GM20000 (cell line): ENCODE measurements around the gene GTF2F1.

ENCODE experiments used
- DNase-seq: peaks from one replicate; pipeline ENCODE4 v3.0.0; 2012; ENCODE audit warnings: low spot score
- TF ChIP-seq, protein P1 (sequence below): IDR thresholded peaks from 2 replicates; pipeline ENCODE4 v1.5.1; 2012; ENCODE audit warnings: mild to moderate bottlenecking, control low read depth; ENCODE audit errors: extremely low read depth, missing control alignments

GTF2F1 gene

DNA sequence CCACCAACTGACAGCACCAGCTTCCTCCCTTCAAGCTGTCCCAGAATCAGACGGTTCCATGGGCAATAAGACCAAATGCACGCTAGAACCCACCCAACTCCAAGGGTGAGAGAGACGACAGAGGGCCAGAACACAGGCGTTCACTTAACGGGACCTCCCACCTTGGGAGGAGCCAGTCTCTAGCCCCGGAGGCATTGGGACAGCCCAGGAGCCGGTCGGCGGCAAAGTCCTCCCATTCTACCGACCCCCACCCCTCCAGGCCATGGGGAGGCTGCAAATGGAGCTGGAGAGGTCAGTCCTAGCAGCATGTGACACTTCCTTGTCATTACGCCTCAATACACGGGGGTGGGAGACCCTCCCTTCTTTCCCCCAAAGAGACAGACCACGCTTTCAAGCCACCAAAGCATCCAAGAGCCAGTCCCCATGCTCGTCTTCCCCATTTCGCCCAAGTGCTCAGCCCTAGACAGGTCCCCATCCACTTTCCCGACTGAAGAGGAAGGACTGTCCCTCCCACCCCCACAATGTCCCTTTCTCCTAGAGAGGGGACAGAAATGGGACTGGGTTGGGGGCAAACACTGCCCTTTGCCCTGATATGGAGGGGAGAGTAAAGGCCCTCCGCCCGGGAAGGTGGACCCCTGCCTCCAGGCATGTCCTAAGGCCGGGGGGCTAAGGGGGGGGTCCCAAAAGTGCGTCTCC lies 30.7 kb upstream of the GTF2F1 start:
- TF ChIP-seq, protein P1, sequence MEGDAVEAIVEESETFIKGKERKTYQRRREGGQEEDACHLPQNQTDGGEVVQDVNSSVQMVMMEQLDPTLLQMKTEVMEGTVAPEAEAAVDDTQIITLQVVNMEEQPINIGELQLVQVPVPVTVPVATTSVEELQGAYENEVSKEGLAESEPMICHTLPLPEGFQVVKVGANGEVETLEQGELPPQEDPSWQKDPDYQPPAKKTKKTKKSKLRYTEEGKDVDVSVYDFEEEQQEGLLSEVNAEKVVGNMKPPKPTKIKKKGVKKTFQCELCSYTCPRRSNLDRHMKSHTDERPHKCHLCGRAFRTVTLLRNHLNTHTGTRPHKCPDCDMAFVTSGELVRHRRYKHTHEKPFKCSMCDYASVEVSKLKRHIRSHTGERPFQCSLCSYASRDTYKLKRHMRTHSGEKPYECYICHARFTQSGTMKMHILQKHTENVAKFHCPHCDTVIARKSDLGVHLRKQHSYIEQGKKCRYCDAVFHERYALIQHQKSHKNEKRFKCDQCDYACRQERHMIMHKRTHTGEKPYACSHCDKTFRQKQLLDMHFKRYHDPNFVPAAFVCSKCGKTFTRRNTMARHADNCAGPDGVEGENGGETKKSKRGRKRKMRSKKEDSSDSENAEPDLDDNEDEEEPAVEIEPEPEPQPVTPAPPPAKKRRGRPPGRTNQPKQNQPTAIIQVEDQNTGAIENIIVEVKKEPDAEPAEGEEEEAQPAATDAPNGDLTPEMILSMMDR, result no peak
- peak; percentile 75 for DNase-seq

DNA sequence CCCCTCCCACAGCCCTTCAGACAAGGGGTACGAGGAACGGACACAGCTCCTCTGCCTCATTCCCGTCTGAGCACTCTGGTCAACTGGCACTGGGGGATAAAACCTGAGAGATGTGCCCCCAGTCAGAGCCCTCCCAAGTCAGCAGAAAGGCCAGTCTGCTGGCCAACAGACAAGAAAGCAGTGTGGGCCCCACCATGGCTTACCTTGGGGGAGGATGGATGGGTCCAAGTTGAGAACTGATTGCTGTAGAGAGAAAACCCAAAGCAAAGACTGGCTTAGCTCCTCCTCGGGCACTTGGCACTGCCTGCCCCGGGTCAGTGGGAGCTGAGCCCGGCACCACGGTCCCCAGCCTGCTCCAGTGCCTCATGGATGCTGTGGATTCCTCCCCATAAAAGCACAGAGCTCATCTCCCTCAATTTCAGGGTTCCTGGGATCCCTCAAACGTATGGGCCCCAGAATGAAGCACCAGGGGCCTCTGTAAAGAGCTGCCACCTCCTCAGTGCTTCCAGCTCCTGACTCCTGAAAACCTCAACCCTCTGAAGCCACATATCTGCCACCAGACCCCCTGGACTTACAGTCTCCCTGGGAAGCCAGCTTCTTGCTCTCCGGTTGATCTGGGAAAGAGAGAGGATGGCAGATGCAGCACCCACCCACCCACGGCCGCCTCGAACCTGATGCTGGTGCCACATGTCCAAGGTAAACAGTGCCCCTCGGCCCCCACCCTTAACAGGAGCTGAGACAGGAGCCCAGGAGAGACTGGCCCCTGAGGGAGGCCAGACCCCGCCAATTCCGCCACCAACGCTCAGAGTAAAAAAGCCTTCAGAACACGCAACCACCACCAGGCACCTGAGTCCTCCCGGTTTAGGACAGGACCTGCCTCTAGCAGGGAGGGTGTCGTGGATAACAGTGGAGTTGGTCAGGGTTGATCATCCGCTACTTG lies 28.4 kb upstream of the GTF2F1 start:
- peak; percentile 7 for DNase-seq
- TF ChIP-seq, protein P1, result no peak

DNA sequence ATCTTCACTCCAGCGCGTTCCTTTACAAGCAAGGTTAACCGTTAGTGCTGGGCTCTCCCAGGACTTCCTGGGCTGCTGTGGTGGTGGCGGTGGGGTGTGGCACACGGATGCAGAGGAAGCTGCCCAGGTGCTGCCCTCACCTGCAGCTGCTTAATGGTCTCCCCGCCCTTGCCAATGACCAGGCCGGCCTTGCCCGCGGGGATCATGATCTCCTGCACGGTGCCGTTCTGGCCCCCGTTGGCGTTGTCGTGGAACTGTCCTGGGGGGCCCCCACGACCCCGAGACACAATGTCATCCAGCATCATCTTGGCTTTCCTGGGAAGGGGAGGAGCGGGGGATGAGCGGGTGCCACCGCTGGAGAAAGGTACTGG lies 25.6 kb upstream of the GTF2F1 start:
- TF ChIP-seq, protein P1, result no peak
- peak; percentile 5 for DNase-seq

DNA sequence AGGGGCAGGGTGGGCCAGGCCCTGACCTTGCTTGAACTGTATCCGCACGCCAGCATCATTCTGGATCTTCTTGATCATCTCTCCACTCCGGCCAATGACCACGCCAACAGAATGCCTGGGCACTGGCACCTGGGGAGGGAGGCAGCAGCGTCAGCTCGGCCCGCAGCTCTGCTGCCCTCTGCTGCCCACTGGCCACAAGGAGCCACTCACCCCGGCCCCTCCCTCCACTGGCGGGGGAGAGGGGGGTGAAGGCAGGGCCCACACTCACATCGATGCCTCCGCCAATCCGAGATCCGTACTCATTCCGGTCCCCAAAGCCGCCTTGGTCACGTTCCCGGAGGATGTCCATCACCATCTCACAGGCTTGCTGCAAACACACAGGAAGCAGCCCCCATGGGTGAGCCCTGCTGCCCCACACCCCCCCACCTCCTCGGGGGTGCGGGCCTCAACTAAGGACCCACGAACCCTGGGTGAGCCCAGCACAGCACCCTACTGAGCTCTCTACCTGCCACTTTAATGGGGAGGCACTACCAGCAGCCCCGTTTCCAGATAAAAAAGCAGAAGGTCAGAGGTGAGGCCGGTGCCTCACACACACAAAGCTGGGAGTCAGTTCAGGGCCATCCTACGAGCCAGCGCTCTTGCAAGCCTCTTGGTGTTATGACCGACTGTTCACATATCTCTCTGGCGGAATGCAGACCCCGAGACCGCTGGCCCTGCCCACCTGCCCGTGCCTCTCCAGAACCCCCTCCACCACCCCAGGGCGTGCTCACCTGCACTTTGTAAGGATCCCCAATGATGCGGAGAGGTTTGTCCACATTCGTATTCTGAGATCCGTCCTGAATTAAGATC lies 25.0 kb upstream of the GTF2F1 start:
- DNase-seq, result peak; percentile 12
- TF ChIP-seq, protein P1, result no peak

DNA sequence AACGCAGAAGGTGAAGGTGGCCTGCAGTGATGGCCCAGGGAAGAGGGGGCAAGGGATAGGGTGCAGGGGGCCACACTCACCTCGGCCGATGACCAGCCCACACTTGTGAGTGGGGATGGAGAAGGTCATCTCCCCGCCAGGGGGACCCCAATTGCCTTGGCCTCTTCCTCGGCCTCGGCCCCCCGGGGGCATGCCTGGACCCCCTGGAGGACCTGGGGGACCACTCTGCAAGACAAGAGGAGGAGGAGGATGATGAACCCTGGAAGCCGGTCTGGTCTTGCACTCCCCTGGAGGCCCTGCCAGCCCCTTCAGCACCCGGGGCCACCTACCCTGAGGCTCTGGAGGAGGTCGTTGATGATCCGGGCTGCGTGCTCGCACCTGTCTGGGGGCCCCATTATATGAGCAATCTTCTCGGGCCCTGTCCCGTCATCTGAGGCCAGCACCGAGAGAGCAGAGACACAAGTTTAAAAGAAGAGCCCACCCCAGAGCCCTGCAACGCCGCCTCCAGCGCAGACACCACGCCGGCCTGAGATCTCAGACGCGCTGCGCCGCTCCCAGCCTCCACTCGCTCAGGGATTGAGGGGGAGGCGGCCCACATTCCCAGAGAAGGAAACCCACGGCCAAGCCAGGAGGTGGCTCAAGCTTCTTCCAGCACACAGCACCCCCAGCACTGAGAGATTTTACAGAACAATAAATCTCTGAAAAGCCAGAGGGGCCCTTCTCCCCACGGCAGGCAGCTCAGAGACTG lies 23.9 kb upstream of the GTF2F1 start:
- peak; percentile 22 for DNase-seq
- TF ChIP-seq, protein P1, result no peak

GRCh38 chr19:6415591-6416190 lies 22.7 kb upstream of the GTF2F1 start:
- no peak for DNase-seq
- TF ChIP-seq, protein P1, result no peak
